Ramos (cell line): ENCODE measurements around the gene DNAJC15.
"Not testable (repeated sequence)": the region's sequence is repeated elsewhere in the genome, so short reads cannot be mapped to it uniquely, and the experiment has no call there.

Experiments
- in situ Hi-C: fragments of 300-500 bp; cut with MboI; formaldehyde crosslinking; loops from one replicate; pipeline ENCODE4 v1.14.3; 2022; ENCODE audit warnings: low sequenced_read_pairs; ENCODE audit not compliant: unreplicated experiment

DNAJC15 gene

DNA sequence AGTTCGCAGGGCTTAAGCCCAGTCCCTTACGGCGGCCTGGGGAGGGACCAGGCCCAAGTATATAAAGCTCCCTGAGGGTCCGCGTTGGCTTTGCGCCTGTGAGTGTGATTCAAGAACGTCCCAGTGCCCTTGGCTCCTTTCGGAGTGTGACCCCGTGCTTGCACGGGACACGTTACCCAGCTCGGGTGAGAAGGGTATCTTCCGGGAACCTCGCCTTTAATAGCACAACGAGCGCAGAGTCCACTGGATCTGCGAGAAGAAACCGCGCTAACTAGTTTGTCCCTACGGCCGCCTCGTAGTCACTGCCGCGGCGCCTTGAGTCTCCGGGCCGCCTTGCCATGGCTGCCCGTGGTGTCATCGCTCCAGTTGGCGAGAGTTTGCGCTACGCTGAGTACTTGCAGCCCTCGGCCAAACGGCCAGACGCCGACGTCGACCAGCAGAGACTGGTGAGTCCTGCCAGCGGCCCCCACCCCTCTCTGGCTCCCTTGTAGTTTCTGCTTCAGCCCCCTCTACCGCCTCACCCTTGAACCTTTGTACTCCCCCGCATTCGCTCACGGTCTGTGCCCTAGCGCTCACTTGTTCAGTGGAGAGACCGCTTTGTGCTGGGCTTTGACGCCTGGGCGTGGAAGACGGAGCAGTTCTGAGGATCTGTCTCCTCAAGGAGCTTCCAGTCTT, at the start of gene DNAJC15:
TSS of gene DNAJC15 (plus strand) at position 298 of the 675 bp plus-strand sequence. CDS start at position 339, 41 bp downstream.
- in situ Hi-C loops: no loop called here

- in situ Hi-C loops: no loop called here
These were observed 47.3 kb upstream of the DNAJC15 start for GRCh38 chr13:42976066-42976465.

DNA sequence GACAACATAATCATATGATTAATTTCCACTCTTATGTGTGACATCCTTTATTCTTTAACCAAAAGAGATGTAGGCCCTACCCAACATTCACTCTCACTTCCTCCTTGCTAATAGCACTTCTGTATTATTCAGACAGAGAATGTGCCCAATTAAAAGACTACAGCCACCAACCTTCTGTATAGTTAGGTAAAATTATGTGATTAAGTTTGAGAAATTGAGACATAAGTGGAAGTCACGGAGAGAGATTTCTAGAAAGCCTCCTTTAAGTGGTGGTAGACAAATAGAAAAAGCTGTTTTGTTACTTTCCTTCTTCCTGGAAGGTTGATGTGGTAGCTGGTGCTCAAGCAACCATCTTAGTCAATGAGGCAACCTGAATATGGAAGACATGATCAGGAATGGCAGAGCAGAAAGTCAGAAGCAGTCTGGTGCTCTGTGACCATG, 46.1 kb upstream of the DNAJC15 start:
- in situ Hi-C loops: no loop called here

DNA sequence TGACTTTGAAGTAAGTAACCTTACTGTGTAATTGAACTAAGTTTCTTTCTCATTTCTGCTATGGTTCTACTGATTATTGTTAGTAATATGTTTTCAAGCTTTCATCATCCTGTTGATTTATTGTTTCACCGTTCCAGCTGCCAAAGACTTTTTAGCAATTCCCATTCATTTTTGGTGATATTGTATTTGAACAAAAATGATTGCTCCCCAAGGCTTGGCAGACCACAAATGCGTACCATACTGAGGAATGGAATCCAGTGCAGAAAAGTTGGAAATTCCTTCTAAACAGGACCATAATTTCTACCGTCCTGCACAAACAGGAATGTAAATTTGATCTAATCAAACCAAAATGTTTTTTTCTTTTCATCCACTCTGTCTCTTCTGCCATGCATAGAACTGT, 42.1 kb upstream of the DNAJC15 start:
- in situ Hi-C loops: no loop called here

DNA sequence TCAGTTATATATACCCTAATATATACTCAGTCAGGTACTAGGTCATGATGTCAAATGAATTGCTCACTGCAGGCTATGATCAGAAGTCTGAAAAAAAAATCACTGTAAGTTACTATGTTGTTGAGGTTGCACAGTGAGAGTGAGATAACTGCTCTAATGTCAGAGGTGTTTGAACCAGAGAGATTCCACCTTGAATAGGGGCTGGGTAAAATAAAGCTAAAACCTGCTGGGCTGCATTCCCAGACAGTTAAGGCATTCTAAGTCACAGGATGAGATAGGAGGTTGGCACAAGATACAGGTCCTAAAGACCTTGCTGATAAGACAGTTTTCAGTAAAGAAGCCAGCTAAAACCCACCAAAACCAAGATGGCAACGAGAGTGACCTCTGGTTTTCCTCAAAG, 41.5 kb upstream of the DNAJC15 start:
- in situ Hi-C loops: no loop called here

DNA sequence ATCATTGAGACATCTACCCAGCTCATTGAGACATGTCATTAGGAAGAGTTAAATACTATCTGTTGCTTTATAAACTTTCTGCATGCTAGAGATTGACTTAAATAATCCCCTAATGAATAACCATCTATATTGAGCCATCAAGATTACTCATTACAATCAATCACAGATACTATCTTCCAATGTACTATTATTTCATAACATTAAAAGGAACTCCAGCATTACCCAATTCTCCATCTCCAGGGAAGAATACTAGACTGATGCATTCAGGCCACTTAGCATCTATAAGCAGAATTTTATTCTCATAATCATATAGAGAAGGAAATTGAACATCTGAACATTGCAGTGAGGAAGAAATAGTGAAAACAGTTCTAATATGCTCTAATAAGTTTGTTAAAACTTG, 39.4 kb upstream of the DNAJC15 start:
- in situ Hi-C loops: no loop called here

DNA sequence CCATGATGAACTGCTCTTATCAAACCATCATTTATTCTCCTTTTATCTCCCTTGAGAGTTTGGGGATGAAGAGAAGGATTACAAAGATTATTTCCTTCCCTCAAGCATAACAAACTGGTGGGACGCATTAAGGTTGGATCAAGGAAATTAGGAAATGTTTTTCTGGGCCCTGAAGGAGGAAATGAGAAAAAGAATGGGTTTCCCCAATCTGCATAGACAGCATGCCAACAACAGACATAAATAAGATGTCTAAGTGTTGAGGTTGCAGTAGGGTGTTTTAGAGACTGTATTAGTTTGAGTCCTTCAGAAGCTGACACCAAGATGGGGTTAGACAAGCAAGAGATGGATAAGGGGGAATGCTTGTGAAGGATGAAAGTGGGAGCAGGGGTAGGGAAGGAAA, 38.7 kb upstream of the DNAJC15 start:
- in situ Hi-C loops: no loop called here

- in situ Hi-C loops: no loop called here
These were observed 37.8 kb upstream of the DNAJC15 start for GRCh38 chr13:42985312-42986175.

DNA sequence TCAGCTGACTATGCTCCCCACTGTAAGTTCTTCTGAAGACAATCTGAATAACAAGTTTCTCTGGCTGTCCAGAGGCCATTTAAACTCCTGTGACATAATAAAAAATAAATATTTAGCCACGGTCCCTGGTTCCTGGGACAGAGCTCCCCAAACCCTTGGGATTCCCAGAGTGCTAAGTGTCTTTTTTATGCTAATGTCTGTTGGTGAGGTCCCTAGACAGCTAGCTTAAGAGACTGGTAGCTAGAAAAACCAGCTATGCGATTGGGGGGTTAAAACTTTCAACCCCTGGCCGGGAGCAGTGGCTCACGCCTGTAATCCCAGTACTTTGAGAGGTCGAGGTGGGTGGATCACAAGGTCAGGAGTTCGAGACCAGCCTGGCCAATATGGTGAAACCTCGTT, 37.2 kb upstream of the DNAJC15 start:
- in situ Hi-C loops: no loop called here

DNA sequence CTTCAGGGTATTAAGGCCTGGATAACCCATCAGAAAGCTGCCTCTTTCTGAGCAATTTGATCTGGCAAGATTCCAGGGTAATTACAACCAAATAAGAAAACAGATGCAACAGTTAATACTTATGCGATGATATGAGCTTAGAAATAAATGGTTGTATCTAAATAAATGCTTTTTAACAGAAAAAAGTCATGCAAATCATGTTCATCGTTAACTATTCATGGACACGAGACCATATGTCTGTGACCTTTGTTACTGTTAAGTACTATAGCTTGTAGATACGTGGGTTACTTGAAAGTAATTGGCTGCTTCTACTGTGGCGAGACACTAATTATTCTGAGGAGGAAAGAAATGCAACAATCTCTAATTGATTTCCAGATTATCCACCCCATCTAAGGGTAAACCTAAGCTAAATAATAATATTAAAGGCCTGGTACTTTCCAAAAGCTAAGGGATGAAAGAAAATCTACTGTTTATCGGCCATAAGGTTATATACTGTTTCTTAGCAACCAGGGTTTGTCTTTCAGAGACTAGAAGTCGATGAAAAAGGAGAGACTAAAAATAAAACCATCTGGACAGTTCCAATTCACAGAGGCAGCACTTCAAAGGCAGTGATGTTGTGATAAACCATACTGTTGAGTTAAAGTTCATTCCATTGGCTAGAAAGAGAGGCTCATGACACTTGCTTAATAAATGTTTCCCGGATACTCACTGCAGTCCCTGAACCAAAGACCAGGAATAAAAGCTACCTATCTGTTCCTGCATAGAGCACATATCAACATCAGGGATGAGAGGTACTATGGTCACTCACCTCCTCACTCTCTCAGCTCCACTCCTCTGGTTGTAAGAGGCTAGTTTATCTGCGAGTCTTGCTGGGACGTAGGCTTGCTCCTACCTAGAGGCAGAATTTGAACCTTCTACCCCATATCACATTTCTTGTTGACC, 32.8 kb upstream of the DNAJC15 start:
- in situ Hi-C loops: no loop called here

DNA sequence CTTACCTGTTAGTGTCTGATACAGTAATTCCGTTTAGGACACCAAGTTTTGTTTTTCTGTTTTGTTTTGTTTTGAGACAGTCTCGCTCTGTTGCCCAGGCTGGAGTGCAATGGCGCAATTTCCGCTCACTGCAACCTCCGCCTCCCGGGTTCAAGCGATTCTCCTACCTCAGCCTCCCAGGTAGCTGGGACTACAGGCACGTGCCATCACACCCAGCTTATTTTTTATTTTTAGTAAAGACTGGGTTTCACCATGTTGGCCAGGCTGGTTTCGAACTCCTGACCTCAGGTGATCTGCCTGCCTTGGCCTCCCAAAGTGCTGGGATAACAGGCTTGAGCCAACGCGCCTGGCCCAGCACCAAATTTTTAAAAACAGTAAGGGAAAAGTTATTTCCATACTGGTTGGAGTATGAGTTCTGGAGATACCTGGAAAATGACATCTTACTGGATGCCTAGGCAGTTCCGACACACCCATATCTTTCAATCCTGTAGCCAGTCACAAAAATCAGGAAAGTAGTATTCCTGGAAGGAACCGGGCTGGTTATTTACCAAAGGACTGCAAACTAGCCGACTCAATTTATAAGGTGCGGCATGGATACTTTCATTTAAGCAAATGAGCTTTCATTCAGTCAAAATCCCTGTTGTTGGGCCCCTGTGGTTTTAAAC, 32.0 kb upstream of the DNAJC15 start:
- in situ Hi-C loops: not testable (repeated sequence)

GRCh38 chr13:42991898-42992763, 31.3 kb upstream of the DNAJC15 start, which contains the start of gene EPSTI1:
EPSTI1 (minus strand) TSS chr13:42992241; CDS start chr13:42992165, 76 bp downstream.
- in situ Hi-C loops: no loop called here

- in situ Hi-C loops: no loop called here
These were observed 30.6 kb upstream of the DNAJC15 start for GRCh38 chr13:42992764-42993122.

- in situ Hi-C loops: no loop called here
These were observed 28.5 kb upstream of the DNAJC15 start for GRCh38 chr13:42994878-42995277.

DNA sequence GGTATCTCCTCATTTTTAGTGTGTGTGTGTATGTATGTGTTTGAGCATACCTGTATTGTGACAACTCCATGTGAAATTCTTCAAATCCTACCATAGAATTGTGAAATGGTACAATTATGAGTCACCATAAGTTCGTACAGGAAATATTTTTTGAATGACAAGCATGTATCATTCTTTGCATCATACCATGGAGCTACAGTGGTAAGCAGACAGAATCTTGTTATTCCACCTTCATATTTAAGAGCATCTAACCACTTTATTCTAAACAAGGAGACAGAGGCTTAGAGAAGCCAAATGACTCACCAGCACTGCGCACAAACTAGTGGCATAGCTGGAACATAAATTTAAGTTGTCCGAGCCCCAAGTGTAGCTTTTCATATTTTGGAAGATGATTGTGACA, 26.8 kb upstream of the DNAJC15 start:
- in situ Hi-C loops: no loop called here

DNA sequence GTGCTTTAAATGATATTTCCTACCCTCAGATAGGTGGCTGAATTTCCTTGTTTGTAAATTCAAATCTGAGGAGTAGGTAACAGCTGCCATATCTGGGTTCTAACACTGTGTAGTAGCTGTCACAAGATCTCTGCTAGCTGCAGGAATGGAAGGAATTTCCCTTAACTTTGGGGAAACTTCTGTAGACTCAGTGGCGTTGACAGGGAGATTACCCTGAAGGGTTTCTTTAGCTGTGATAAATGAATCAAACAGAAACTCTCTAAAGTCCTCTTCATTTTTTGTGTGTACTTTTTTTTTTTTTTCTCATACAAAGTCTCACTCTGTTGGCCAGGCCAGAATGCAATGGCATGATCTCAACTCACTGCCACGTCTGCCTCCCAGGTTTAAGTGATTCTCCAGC, 26.0 kb upstream of the DNAJC15 start:
- in situ Hi-C loops: no loop called here

GRCh38 chr13:42999491-42999890, 23.9 kb upstream of the DNAJC15 start:
- in situ Hi-C loops: no loop called here

- in situ Hi-C loops: no loop called here
These were observed 22.7 kb upstream of the DNAJC15 start for GRCh38 chr13:43000676-43001075.

- in situ Hi-C loops: no loop called here
These were observed 21.4 kb upstream of the DNAJC15 start for GRCh38 chr13:43002021-43002420.
